ENCODE data around the gene OGDHL. TPM values are rescaled to one million over a fixed set of nuclear protein-coding genes. Genes with fewer than 3 reads are reported as not detected.

The OGDHL gene
- total and polyA plus RNA-seq, 2 of the 13 experiments (the other 11 are each of a cell fraction or from before 2014, with no cell fraction given): 3.0 to 9.8 TPM

GRCh38 chr10:49761201-49761788 lies 828 bp downstream of the OGDHL start (continued):
- TF ChIP-seq ZBTB34 (CRISPR knock-in tag; IDR thresholded peaks at IDR 0.05): no peak
- peak; percentile 44; the same call in 1 of the 2 replicates for TF ChIP-seq ZMYM3 (CRISPR knock-in tag; IDR thresholded peaks at IDR 0.05)
- TF ChIP-seq MNT (IDR thresholded peaks at IDR 0.05): no peak
- peak; percentile 95 for TF ChIP-seq ZNF629 (CRISPR knock-in tag; conservative IDR thresholded peaks at IDR 0.05)

- BruUV-seq (replicated peaks): no TSS peak
Observed at GRCh38 chr10:49760789-49761188, 1.3 kb downstream of the OGDHL start.

More at GRCh38 chr10:49760789-49761188, 1.3 kb downstream of the OGDHL start:
- in situ Hi-C loops (cut with HindIII; ENCODE audit: extremely low pct_ligation_motif_present, low pct_unique_long_range_greater_than_20kb) (loop anchor here (10.0 kb wide), 1 partner anchor 166 kb away; no protein-coding TSS in a partner anchor), intact Hi-C loops (cut with micrococcal nuclease; ENCODE audit: unreplicated experiment) (loop anchor here (5.0 kb wide), 1 partner anchor 168 kb away; no protein-coding TSS in a partner anchor)
- ATAC-seq (no peak; the same call in 2 of the 3 replicates), FAIRE-seq (no peak), DNase-seq (ENCODE audit: low spot score) (no peak)
- Histone ChIP-seq H2AFZ (ENCODE audit: low read length) (no peak overlapping the region), H3K9ac (ENCODE audit: insufficient read depth, low read depth, low read length) (no peak overlapping the region), H3K4me3 (replicated peaks in 1 of 3; ENCODE audit: insufficient read depth in 1 of 3, low read depth in 2 of 3, low read length in 3 of 3) (peak overlapping the region in 1 of 3 experiments; percentile 83; a peak in 1 of 6 replicates), H3K4me1 (ENCODE audit: insufficient read depth, low read length) (peaks cover 17% of the 10 kb centered on the region), H3K27me3 (ENCODE audit: control insufficient read depth in 1 of 2, insufficient read depth in 2 of 2, low read length in 2 of 2) (no peaks in the 10 kb centered on the region; a peak in 1 of 5 replicates), H3K79me2 (ENCODE audit: insufficient read depth, low read length) (no peaks in the 10 kb centered on the region), H3K36me3 (replicated peaks in 1 of 2; ENCODE audit: control insufficient read depth in 1 of 2, insufficient read depth in 2 of 2, low read length in 2 of 2) (no peaks in the 10 kb centered on the region), H3K9me3 (ENCODE audit: low read length) (no peaks in the 10 kb centered on the region), H3K27ac (ENCODE audit: extremely low read length, insufficient read depth, low read length) (no peak overlapping the region), H3K4me2 (ENCODE audit: low read depth, low read length) (peak overlapping the region; percentile 95; the same call in 1 of the 2 replicates), H4K20me1 (ENCODE audit: insufficient read depth, low read length) (0 out of 2 replicates have a peak, but pooled peaks cover 6% of the 10 kb centered on the region)
- ChIA-PET POLR2A (no interaction called here), CTCF (ENCODE audit: low intra/inter-chr PET ratio, low total read pairs) (no interaction called here)
- WGBS (ENCODE audit: low lambda C conversion rate): no CpG with 5 or more reads among the region's 3 CpGs
- no peak for TF ChIP-seq HDAC2 (CRISPR knock-in tag; IDR thresholded peaks at IDR 0.05)
- TF ChIP-seq HNRNPL (IDR thresholded peaks at IDR 0.05; ENCODE audit: low read depth, low read length): 0 out of 2 replicates have a peak, but pooled peaks have one; percentile 60
